Urinary bladder (tissue), 4 donors: Measurements from ENCODE around the gene DCUN1D2. TPM values are rescaled to one million over a fixed set of nuclear protein-coding genes. Genes with fewer than 3 reads are reported as not detected.

Source experiments
- DNase-seq: peaks from one replicate; pipeline ENCODE4 v3.0.0-alpha.2; 2015; ENCODE audit errors: extremely low spot score
- H3K27ac ChIP-seq: one replicate; pipeline ENCODE4 v1.5.1; 2013; ENCODE audit warnings: low read depth, mild to moderate bottlenecking, moderate library complexity
- H3K36me3 ChIP-seq: one replicate; pipeline ENCODE4 v1.6.1; 2013; ENCODE audit warnings: mild to moderate bottlenecking, moderate library complexity; ENCODE audit not compliant: insufficient read depth
- H3K4me1 ChIP-seq: one replicate; pipeline ENCODE4 v1.6.1; 2013; ENCODE audit warnings: mild to moderate bottlenecking, moderate library complexity; ENCODE audit not compliant: insufficient read depth
- H3K4me3 ChIP-seq: one replicate; pipeline ENCODE4 v1.5.1; 2013; ENCODE audit warnings: low read depth, low read length
- whole genome bisulfite sequencing: extraction: QIAGEN DNeasy Blood & Tissue Kit; methylation state at CpG from one replicate; pipeline ENCODE4 v1.1.7; 2013; 5-methylcytosine and 5-hydroxymethylcytosine counted together
- polyA plus RNA-seq: library from polyadenylated mRNA; stranded (reverse); fragments of 200-250 nt; gene quantifications from one replicate; pipeline ENCODE4 v1.2.3, GENCODE V29; 2013
- total RNA-seq: library from RNA; depleted of rRNA; stranded (reverse); fragments of >200 nt; gene quantifications from one replicate; pipeline ENCODE4 v1.2.3, GENCODE V29; 2014
- donor health status: healthy with polysubstance abuse.
- donor health status: healthy.

Gene DCUN1D2
- total and polyA plus RNA-seq, 2 donors = 14.7 to 21.3 TPM

GRCh38 chr13:113430378-113431110 lies 60.0 kb downstream of the DCUN1D2 start:
- Histone ChIP-seq H3K36me3 (no peaks in the 10 kb centered on the region), H3K27ac (no peak overlapping the region)
- 96% methylated on average over 23 of the region's 23 CpGs for WGBS

GRCh38 chr13:113429608-113429985 lies 60.9 kb downstream of the DCUN1D2 start:
- WGBS = 83% methylated on average over 16 of the region's 16 CpGs

More at GRCh38 chr13:113430378-113431110, 60.0 kb downstream of the DCUN1D2 start:
- Histone ChIP-seq H3K4me1 (no peaks in the 10 kb centered on the region), H3K4me3 (no peak overlapping the region)
- no peak for DNase-seq

GRCh38 chr13:113428871-113429607 lies 61.5 kb downstream of the DCUN1D2 start:
- Histone ChIP-seq H3K4me3 (no peak overlapping the region), H3K36me3 (no peaks in the 10 kb centered on the region), H3K27ac (no peak overlapping the region), H3K4me1 (no peaks in the 10 kb centered on the region)
- 96% methylated on average over 45 of the region's 45 CpGs for WGBS
- no peak for DNase-seq

More at GRCh38 chr13:113429608-113429985, 60.9 kb downstream of the DCUN1D2 start:
- Histone ChIP-seq H3K4me3 (no peak overlapping the region), H3K36me3 (no peaks in the 10 kb centered on the region), H3K27ac (no peak overlapping the region), H3K4me1 (no peaks in the 10 kb centered on the region)
- DNase-seq = no peak

- DNase-seq = no peak
- H3K4me1 ChIP-seq = no peaks in the 10 kb centered on the region
- no peak overlapping the region for H3K4me3 ChIP-seq
- no peaks in the 10 kb centered on the region for H3K36me3 ChIP-seq
- 91% methylated on average over 17 of the region's 17 CpGs for WGBS
- no peak overlapping the region for H3K27ac ChIP-seq
These were observed 62.0 kb downstream of the DCUN1D2 start for GRCh38 chr13:113428469-113428865.

GRCh38 chr13:113427562-113428468 lies 62.7 kb downstream of the DCUN1D2 start:
- H3K4me3 ChIP-seq = no peak overlapping the region
- 85% methylated on average over 31 of the region's 31 CpGs for WGBS
- H3K27ac ChIP-seq = no peak overlapping the region

GRCh38 chr13:113426591-113426986 lies 63.9 kb downstream of the DCUN1D2 start:
- Histone ChIP-seq H3K4me1 (no peaks in the 10 kb centered on the region), H3K27ac (no peak overlapping the region), H3K4me3 (no peak overlapping the region), H3K36me3 (no peaks in the 10 kb centered on the region)
- WGBS = 94% methylated on average over 15 of the region's 15 CpGs
- DNase-seq = no peak

More at GRCh38 chr13:113427562-113428468, 62.7 kb downstream of the DCUN1D2 start:
- DNase-seq = no peak
- no peaks in the 10 kb centered on the region for H3K36me3 ChIP-seq
- no peaks in the 10 kb centered on the region for H3K4me1 ChIP-seq

GRCh38 chr13:113425941-113426590 lies 64.4 kb downstream of the DCUN1D2 start:
- Histone ChIP-seq H3K36me3 (no peaks in the 10 kb centered on the region), H3K27ac (no peak overlapping the region), H3K4me1 (no peaks in the 10 kb centered on the region), H3K4me3 (no peak overlapping the region)
- WGBS = 96% methylated on average over 22 of the region's 22 CpGs
- no peak for DNase-seq

- H3K36me3 ChIP-seq = no peaks in the 10 kb centered on the region
- 81% methylated on average over 11 of the region's 11 CpGs for WGBS
- H3K27ac ChIP-seq = no peak overlapping the region
These were observed 66.9 kb downstream of the DCUN1D2 start for GRCh38 chr13:113423520-113424163.

GRCh38 chr13:113422807-113423519 lies 67.5 kb downstream of the DCUN1D2 start:
- 85% methylated on average over 26 of the region's 26 CpGs for WGBS
- DNase-seq = no peak
- Histone ChIP-seq H3K27ac (no peak overlapping the region), H3K36me3 (no peaks in the 10 kb centered on the region), H3K4me3 (no peak overlapping the region), H3K4me1 (no peaks in the 10 kb centered on the region)

More at GRCh38 chr13:113423520-113424163, 66.9 kb downstream of the DCUN1D2 start:
- DNase-seq = no peak
- no peak overlapping the region for H3K4me3 ChIP-seq
- no peaks in the 10 kb centered on the region for H3K4me1 ChIP-seq

GRCh38 chr13:113421673-113422270 lies 68.7 kb downstream of the DCUN1D2 start:
- WGBS = 34% methylated on average over 15 of the region's 15 CpGs
- Histone ChIP-seq H3K4me3 (no peak overlapping the region), H3K4me1 (no peaks in the 10 kb centered on the region), H3K36me3 (no peaks in the 10 kb centered on the region), H3K27ac (peak overlapping the region; percentile 31)
- DNase-seq = peak; percentile 35

- WGBS = 71% methylated on average over 38 of the region's 38 CpGs
These were observed 69.5 kb downstream of the DCUN1D2 start for GRCh38 chr13:113420833-113421600.

More at GRCh38 chr13:113420833-113421600, 69.5 kb downstream of the DCUN1D2 start:
- Histone ChIP-seq H3K4me1 (no peaks in the 10 kb centered on the region), H3K4me3 (no peak overlapping the region), H3K27ac (peak overlapping the region; percentile 31), H3K36me3 (no peaks in the 10 kb centered on the region)
- DNase-seq = no peak
